Measurements from ENCODE around the gene TRAF1.

DNA sequence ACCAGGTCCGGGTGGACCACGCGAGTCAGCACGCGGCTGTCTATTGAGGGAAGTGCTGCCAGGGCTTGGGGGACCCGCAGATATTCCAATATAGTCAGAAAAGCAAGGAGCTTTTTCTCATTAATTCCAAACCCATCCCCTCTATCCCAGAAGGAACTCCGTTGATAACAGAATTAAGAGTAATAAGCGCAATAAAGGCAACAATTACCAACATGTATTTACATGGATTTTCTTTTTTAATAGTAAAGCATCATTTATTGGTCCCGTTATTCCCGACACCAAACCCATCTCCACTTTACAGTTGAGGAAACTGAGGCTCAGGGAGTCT is 57.3 kb downstream of the TRAF1 start:
- TF ChIP-seq, protein P1, sequence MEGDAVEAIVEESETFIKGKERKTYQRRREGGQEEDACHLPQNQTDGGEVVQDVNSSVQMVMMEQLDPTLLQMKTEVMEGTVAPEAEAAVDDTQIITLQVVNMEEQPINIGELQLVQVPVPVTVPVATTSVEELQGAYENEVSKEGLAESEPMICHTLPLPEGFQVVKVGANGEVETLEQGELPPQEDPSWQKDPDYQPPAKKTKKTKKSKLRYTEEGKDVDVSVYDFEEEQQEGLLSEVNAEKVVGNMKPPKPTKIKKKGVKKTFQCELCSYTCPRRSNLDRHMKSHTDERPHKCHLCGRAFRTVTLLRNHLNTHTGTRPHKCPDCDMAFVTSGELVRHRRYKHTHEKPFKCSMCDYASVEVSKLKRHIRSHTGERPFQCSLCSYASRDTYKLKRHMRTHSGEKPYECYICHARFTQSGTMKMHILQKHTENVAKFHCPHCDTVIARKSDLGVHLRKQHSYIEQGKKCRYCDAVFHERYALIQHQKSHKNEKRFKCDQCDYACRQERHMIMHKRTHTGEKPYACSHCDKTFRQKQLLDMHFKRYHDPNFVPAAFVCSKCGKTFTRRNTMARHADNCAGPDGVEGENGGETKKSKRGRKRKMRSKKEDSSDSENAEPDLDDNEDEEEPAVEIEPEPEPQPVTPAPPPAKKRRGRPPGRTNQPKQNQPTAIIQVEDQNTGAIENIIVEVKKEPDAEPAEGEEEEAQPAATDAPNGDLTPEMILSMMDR (IDR thresholded peaks at IDR 0.05) = no peak
- TF ChIP-seq POLR2AphosphoS5 (IDR thresholded peaks at IDR 0.05) = no peak
- TF ChIP-seq EP300 (IDR thresholded peaks at IDR 0.05; ENCODE audit: low read depth) = no peak
- no peak for TF ChIP-seq POLR2A (IDR thresholded peaks at IDR 0.05)
